ENCODE data around the gene JADE3.
A peak's percentile ranks its signal among the peaks of the same experiment; 100 is the strongest.

Gene JADE3

DNA sequence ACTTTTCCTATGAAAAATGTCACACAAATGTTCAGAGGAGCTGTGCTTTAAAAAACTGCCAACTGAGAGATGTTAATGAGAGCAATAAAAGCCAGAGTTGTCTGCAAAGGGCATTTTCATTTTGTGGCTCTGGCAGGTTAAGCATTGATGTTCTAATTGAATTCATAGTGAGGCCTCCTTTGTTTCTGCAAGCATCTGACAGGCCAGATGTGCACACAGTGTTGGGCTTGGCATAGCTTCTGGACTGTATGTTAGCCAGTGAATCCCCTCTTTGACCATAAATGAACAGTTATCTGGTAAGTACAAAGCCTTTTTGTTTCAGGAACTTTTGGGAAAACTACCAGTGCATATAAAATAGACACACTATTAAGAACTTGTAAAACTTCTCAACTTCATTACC, 81.9 kb downstream of the JADE3 start:
- DNase-seq = peak in 29 of 51 donors; percentile 0 to 65 (median 8)

- DNase-seq = no peak
Measured at GRCh38 chrX:47012131-47012530, 99.9 kb downstream of the JADE3 start.

GRCh38 chrX:47026198-47026597, 114.0 kb downstream of the JADE3 start:
- DNase-seq = no peak

DNA sequence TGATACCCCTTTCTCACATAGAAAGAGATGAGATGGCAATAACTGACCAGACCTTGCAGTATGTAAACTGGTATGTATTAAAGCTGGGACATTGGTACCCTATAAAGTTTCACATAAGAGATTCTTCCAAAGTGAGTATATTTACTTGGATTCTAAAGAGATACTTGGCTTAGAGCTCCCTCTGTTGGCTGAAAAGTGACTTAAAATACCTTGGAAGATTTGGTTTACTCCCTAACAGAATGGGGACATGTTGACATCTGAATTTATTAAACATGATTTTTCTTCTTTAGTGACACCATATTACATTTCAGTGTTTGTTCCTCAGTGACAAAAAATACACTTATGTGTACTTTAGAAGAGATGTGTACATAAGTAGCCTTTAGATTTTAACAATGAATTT, 118.1 kb downstream of the JADE3 start:
- DNase-seq = peak in 4 of 51 donors; percentile 0 to 41 (median 13)

DNA sequence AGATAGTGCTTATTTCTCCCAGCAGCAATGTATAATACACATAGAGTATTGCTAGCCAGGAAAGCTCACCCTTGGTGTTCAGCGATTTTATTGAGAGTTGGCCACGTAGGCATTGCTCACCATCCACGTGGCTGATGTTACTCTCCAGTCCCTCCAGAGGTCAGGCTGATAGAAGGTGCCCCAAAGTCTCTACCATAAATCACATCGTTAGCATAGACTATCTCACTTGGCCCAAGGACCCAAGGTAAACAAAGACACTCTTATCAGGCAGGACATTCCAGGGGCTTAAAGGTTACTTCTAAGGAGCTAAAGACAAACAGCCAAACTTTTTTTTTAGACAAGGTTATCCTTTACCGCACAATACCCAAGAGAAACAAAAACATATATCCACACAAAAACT, 135.8 kb downstream of the JADE3 start:
- DNase-seq = no peak

GRCh38 chrX:47059142-47059874, 147.1 kb downstream of the JADE3 start:
- no peak for DNase-seq

DNA sequence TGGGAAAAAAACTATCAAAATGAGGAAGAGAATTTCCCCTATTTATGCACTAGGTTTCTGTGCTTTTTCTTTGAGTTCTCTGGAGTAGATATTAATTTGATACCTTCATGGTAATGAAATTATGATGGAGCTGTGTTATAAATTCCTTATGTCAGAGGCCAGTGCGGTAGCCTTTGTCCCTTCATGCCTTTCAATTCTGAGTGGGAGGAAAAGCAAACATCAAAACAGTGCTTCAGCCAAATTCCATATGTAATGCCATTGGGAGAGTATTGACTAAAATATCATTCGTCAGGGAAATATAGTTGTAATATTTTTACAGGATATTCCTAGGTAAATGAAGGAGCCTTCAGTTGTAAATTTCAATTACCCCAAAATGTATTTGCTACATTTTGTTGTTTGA, 148.5 kb downstream of the JADE3 start:
- no peak for DNase-seq

GRCh38 chrX:47061238-47061919, 149.2 kb downstream of the JADE3 start:
- DNase-seq = no peak

DNA sequence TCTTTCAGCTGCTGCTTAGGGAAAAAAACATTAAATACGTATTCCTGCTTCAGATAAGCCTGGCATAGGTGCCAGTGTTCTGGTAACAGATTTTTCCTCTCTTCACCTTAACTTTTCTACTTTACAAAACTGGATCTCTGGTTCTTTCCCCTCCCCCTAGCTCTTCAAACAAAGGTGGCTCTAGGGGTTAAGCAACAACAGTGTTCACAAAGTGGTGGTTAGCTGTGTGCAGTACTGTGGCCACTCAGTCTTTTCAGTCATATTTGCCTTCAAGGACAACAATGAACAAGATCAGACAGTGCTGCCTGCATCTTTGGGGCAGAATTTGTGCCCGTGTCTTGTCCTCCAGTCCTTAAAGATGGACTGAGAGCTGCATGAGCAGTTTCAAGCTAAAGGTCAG, 151.0 kb downstream of the JADE3 start:
- DNase-seq = no peak

DNA sequence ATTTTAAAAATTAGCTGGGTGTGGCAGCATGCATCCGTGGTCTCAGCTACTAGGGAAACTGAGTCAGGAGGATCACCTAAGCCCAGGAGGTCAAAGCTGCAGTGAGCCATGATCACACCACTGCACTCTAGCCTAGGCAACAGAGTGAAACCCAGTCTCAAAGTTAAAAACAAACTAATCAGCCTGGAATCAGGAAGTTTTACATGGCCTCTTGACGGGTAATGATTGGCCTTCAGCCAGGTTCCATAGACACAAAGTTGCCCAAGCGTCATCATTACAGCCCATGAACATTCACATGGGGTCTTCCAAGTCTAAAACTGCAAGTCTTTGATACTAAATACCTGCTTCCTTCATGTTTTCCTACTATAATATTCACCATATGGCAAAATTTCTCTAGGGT, 156.0 kb downstream of the JADE3 start:
- no peak for DNase-seq

DNA sequence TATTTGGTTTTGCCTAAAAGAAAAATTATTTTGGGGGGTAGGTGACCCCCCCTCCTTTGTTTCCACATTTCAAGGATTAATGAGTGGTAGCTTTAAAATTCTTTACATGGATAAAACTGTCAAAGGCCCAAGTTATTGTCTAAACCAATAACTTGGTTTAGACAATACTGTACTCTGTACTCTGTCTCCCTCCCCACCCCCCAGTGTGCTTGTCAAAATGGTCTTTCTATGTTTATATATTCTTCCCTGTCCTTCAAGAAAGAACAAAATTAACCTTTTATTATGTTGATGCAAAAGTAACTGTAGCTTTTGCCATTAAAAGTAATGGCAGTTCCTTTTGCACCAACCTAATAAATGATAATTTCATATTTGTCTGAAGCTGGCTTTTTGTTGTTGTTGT, 156.5 kb downstream of the JADE3 start:
- no peak for DNase-seq

GRCh38 chrX:47078129-47079043, 166.2 kb downstream of the JADE3 start, which contains the start of gene RGN:
RGN (plus strand) TSS chrX:47078443; CDS start chrX:47081145, 2,702 bp downstream.
- DNase-seq = peak in 26 of 51 donors; percentile 0 to 29 (median 12)

- DNase-seq = peak in 1 of 51 donors; percentile 0
Measured at GRCh38 chrX:47080215-47080914, 168.1 kb downstream of the JADE3 start.

DNA sequence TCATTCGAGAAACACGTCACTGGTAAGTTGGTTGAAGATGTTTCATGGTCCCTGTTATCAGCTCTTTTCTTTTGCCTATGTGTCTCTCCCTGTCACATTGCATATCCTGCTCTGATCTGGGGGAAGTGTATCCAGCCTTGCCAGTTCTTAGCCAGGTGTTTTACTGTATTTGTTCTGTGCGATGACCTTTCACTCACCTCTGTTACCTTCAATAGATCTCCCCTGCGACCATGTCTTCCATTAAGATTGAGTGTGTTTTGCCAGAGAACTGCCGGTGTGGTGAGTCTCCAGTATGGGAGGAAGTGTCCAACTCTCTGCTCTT, 168.7 kb downstream of the JADE3 start:
- no peak for DNase-seq

- peak in 2 of 51 donors; percentile 8 to 27 for DNase-seq
Measured at GRCh38 chrX:47091149-47091775, 179.0 kb downstream of the JADE3 start.

GRCh38 chrX:47093248-47093647, 181.0 kb downstream of the JADE3 start:
- peak in 1 of 51 donors; percentile 0 for DNase-seq

- DNase-seq = no peak
Measured at GRCh38 chrX:47093860-47094259, 181.6 kb downstream of the JADE3 start.

DNA sequence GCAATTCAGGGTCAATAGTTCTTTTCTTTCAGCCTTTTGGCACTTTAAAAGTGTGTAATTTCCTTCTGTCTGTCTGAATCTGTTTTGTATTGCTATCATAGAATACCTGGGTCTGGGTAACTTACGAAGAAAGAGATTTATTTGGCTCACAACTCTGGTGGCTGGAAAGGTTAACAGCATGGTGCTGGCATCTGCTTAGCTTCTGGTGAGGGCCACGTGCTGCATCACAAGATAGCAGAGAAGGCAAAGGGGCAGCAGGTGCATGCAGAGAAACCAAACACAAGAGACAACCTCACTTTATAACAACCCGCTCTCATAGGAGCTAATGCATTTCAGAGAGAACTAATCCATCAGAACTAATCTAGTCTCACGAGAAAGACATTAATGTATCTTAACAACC, 184.8 kb downstream of the JADE3 start:
- no peak for DNase-seq

- DNase-seq = no peak
Measured at GRCh38 chrX:47098338-47099094, 186.3 kb downstream of the JADE3 start.

DNA sequence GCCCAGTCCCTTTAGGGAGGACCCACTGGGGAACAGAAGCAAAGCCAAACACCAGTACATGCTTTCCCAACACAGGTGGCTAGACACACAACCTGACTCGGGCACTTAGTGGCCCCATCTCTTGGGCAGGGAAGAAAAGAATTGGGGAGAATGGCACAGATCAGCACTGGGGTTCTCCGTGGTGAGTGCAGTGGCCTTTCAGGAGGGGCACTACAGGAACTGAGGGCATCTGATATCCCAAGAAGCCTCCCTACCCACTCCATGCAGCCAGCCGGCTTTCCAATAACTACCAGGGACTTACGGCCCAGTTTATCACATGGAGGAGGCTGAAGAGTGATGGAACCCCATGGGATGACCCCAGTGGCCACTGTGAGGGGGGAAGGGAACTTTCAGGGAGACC, 189.0 kb downstream of the JADE3 start:
- no peak for DNase-seq
